Left colon (tissue), 2 donors: Measurements from ENCODE around the gene SGCD. TPM values are rescaled to one million over a fixed set of nuclear protein-coding genes. Genes with fewer than 3 reads are reported as not detected.

Experiments used
- ATAC-seq: fragments of 200-7000 bp; cut with Tn5 transposase; one replicate; pipeline ENCODE4 v1.9.1; 2020; ENCODE audit warnings: mild to moderate bottlenecking, moderate library complexity
- DNase-seq, 2 donors: peaks; one replicate each; pipeline ENCODE4 v3.0.0-alpha.2; 2020
- intact Hi-C, 2 donors: fragments of 100-400 bp; cut with DNase I in 1 of 2; cut with micrococcal nuclease in 1 of 2; formaldehyde crosslinking; loops; one replicate each; pipeline versions ENCODE4 v1.11.2 to v1.14.0; 2022; cut with DNase I, micrococcal nuclease
- long read RNA-seq: library from polyadenylated mRNA; unstranded; transcript quantifications from one replicate; pipeline ENCODE4 v2.0.0, GENCODE V29; 2021
- total RNA-seq, 2 donors: library from RNA; stranded (reverse); fragmentation: NEBNext Ultra II Directional; extraction: Animal tissue kit (Norgen Biotek cat#: 25700); gene quantifications; one replicate each; pipeline ENCODE4 v1.2.1, GENCODE V29; 2021
- donor health status: DM: no; HTN: no; CAD: no.
- donor health status: DM: yes; HTN: yes; CAD: no.

The SGCD gene
- 1 to 10 TPM; 1.0 to 3.2 TPM for total RNA-seq
- long read RNA-seq = 0 reads

GRCh38 chr5:156326718-156327259 lies at the start of gene SGCD:
Gene SGCD, plus strand, starts transcription at chr5:156327164.
- intact Hi-C loops = no loop called here
- ATAC-seq = no peak
- peak; percentile 18 to 26 for DNase-seq

DNA sequence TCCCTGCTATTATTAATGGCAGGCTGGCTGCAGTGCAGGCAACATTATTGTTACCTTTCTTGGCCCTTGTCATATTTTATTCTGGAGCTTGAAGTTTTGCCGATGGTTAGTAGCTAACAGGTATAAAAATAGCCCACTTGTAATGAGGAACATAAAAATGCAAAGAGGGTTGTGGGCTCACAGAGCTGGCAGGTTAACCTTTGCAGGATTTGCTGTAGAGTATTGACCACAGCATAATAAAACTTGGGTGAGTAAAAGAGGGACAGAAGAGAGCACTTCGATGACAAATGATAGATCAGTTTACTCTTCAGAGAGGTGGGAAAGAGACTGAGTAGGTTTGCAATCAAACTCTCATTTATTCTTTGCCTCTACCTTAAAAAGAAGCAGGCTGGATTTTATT lies 49.7 kb upstream of the SGCD start:
- intact Hi-C loops = no loop called here
- ATAC-seq (no peak), DNase-seq (no peak)

GRCh38 chr5:156295431-156295830 lies 31.5 kb upstream of the SGCD start:
- intact Hi-C loops = no loop called here
- ATAC-seq (no peak), DNase-seq (no peak)

DNA sequence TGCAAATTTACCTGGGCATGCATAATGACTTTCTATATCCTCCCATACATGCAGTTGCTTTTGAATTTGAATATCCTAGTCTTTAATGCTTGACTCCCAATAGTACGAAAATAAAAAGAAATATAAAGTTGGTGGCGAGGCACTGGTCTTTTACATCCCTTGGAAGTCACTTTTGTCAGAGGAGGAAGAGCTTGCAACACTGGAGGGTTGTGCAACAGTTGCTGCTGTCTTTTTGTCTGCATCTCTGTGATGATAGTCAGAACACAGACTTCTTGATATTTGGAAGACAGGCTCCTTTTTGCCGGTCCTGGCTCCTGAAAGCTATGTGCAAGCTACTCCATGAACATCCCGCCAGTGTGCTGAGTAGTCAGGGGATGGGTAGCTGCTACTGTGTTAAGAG lies 16.8 kb upstream of the SGCD start:
- intact Hi-C loops = no loop called here
- ATAC-seq = no peak
- DNase-seq = no peak

GRCh38 chr5:156312897-156313694 lies 13.9 kb upstream of the SGCD start:
- DNase-seq = no peak
- ATAC-seq = no peak
- intact Hi-C loops = no loop called here

- intact Hi-C loops = no loop called here
- no peak for ATAC-seq
- no peak for DNase-seq
These were observed 12.5 kb upstream of the SGCD start for GRCh38 chr5:156314416-156314815.

- DNase-seq (no peak), ATAC-seq (no peak)
- intact Hi-C loops = no loop called here
These were observed 4.3 kb upstream of the SGCD start for GRCh38 chr5:156322666-156323065.

DNA sequence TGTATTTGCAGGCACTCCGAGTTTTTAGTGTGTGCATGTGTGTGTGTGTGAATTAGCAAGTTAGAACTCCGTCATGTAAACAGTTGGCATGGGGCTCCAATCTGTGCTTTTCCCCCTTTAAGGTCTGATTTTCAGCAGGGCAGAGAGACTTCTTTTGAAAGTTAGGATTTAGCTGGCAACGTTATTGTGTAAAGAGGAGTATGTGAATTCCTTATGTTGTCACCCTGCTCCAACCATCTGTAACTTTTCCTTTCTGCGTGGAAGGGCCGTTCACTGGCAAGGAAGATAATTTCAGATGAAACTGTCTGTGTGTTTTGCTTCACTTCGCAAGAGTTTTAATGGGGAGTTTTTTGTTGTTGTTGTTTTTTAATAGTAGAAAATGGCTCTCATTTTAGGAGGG lies 332 bp downstream of the SGCD start:
- ATAC-seq (no peak), DNase-seq (no peak)
- intact Hi-C loops = no loop called here

- intact Hi-C loops = no loop called here
- ATAC-seq = no peak
- no peak for DNase-seq
These were observed 1.2 kb downstream of the SGCD start for GRCh38 chr5:156328161-156328560.

DNA sequence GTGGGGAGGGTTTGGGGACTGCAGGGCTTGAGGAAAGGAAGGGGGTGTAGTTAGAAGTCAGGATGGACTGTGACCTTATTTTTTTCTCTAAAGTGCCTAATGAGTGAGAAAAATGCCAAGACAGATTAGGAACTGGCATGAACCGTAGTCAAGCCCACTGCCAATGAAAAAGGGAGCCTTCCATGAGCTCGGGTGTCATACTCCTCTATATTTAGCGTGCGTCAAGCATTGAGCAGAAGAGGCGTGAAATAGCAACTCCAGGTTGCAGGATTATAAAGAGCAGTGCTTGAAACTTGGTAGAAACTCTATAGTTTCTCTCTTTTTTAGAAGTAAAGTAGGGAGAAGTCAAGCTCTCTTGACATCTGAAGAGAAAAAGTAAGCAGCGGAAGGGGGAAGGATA lies 1.8 kb downstream of the SGCD start:
- intact Hi-C loops = no loop called here
- no peak for DNase-seq
- ATAC-seq = no peak

DNA sequence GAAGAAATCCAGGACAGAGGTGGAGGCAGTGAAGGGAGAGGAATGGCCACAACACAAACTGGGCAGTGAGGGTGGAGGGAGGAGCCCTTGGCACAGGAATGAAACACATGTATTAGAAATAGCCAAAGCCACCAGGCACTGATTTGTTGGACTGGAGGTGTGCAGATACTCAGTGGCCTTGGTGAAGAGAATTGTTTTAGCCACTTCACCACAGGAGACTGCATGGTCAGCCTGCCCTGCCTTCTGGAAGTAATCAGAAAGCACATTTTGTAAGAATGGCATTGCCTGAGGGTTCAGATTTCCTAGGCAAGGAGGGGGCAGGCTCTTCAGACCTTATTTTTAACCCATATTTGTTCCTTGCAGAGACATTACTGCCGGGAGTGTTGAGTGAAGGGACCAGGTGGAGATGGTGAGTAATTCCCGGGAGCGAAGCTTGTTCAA lies 2.2 kb downstream of the SGCD start:
- DNase-seq (no peak), ATAC-seq (no peak)
- intact Hi-C loops = no loop called here

GRCh38 chr5:156330141-156330870 lies 3.3 kb downstream of the SGCD start:
- ATAC-seq = no peak
- intact Hi-C loops = no loop called here
- no peak for DNase-seq

DNA sequence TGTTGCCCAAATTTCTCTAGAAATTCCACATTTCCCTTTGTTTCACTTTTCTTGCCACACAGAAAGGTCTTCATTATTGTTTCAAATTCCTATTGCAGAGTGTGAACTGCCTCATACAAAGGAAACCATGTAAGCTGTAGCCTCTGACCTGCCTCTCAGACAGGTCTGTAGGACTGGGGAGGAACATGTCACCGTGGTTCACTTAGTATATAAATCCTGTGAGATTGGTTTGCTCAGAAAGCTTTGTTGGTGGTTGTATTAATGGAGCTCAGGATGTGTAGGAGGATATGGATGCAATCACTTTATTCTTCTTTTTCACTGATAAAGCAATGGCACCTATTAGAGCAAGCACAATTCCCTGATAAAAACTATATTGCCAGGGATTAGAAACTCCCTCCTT lies 4.2 kb downstream of the SGCD start:
- ATAC-seq (no peak), DNase-seq (no peak)
- intact Hi-C loops = no loop called here

DNA sequence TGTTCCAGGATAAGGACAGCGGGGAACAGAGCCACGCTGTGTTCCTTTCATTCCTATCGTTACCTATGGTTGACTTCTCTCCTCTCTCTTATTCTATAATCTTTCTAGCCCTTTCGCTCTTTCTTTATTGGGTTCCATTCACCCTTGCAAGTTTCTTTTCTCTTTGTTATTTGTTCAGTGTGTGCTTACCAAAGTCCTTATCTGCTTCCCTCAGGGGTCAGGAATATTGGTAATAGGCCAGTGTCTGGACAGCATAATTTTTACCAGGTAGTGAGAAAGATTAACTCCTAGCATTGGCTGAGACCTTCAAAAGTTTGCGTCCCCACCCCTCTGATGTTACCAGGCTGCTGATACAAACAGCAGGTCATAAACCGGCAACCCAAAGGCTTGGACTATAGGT lies 4.9 kb downstream of the SGCD start:
- no peak for ATAC-seq
- intact Hi-C loops = no loop called here

GRCh38 chr5:156332245-156332644 lies 5.3 kb downstream of the SGCD start:
- intact Hi-C loops = no loop called here
- no peak for ATAC-seq
- no peak for DNase-seq

More for the DNA sequence above, 4.9 kb downstream of the SGCD start:
- no peak for DNase-seq

- no peak for ATAC-seq
- intact Hi-C loops = no loop called here
- DNase-seq = no peak
These were observed 12.3 kb downstream of the SGCD start for GRCh38 chr5:156339139-156339841.

DNA sequence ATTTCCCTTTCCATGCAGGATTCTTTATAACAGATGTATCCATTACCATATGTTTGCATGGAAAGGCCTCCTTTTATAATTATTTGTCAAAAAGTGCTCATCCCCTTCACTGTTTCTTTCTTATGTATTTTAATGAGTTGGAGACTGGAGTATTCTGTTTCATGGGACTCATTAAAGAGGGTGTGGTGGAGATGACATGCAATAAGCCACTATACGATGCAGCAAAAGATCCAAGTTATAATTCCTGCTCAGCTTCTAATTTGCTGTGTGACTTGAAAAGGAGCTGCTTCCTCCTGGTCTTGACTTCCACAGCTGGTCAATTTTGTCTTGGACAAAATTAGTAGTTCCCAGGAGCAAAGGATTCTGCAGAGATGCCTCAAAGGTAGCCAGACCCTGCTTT lies 13.9 kb downstream of the SGCD start:
- no peak for ATAC-seq
- intact Hi-C loops = no loop called here

GRCh38 chr5:156350256-156350655 lies 23.3 kb downstream of the SGCD start:
- ATAC-seq (no peak), DNase-seq (no peak)
- intact Hi-C loops = no loop called here

More for the DNA sequence above, 13.9 kb downstream of the SGCD start:
- DNase-seq = no peak

DNA sequence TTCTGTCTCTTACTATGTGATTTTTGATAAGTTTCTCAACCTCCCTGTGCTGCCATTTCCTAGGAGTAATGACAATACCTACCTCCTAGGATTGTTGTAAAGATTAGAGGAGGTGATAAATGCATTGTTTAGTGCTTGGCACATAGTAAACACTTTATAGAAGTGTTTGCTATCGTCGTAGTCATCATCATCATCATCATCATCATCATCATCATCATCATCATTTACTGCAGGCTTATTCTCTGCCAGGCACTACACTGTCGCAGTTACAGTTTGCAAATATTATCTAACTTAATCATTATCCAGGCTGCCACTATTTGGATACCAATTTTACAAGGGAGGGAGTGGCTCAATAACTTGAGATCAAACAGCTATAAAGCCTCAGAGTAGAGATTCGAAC lies 24.5 kb downstream of the SGCD start:
- intact Hi-C loops = no loop called here
- no peak for ATAC-seq
- no peak for DNase-seq

GRCh38 chr5:156354571-156354970 lies 27.6 kb downstream of the SGCD start:
- no peak for ATAC-seq
- DNase-seq = no peak
- intact Hi-C loops = no loop called here
